Neural progenitor cell (in vitro differentiated cells): Measurements from ENCODE around the gene TSPYL1.

Experiments used
- EZH2 ChIP-seq: fragments of 200-600 bp; sonication (generic); IDR thresholded peaks from 2 replicates; pipeline ENCODE4 v1.6.1; 2017; ENCODE audit warnings: antibody characterized with exemption, mild to moderate bottlenecking, moderate library complexity
- EZH2phosphoT487 ChIP-seq: fragments of 200-600 bp; sonication (generic); IDR thresholded peaks from 2 replicates; pipeline ENCODE4 v1.6.1; 2017; ENCODE audit warnings: antibody characterized with exemption
- TF ChIP-seq, protein P1 (sequence below): fragments of 200-600 bp; sonication (generic); IDR thresholded peaks from 2 replicates; pipeline ENCODE4 v1.5.1; 2017; ENCODE audit warnings: antibody characterized with exemption, mild to moderate bottlenecking

DNA sequence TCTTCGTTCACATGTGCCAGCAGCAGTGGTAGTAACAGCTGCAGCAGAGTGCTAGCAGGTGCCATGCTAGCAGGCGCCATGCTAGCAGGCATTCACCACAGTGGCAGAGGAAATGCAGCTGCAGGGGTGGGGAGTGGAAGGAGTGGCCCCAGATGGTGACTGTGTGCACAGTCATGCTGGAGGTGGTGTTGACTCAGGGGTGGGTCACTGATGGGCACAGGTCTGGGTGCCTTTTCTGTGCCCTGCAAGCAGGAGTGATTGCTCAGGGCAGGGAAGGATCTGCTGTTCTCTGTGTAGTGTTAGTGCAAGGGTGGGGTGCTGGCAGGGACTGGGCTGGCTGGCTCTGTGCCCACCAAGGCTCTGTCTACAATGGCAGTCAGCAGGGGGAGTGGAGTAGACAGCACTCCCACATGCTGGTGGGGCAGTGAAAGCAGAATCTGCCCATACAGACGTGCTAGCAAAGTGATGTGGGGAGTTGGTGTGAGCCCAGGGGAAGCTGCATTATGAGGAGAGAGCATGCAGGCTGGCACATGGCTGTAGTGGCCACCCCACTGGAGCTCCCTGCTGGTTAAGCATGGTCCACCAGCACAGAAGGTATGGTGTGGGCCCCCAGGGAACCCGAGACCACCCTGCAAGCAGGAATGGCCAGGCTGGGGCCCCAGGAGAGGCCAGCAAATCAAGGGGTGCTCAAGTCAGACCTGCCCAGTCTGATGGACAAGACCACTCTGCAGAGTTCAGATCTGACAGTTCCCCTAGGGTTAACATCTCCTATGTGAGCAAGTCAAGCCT lies 14.5 kb downstream of the TSPYL1 start:
- TF ChIP-seq, protein P1, sequence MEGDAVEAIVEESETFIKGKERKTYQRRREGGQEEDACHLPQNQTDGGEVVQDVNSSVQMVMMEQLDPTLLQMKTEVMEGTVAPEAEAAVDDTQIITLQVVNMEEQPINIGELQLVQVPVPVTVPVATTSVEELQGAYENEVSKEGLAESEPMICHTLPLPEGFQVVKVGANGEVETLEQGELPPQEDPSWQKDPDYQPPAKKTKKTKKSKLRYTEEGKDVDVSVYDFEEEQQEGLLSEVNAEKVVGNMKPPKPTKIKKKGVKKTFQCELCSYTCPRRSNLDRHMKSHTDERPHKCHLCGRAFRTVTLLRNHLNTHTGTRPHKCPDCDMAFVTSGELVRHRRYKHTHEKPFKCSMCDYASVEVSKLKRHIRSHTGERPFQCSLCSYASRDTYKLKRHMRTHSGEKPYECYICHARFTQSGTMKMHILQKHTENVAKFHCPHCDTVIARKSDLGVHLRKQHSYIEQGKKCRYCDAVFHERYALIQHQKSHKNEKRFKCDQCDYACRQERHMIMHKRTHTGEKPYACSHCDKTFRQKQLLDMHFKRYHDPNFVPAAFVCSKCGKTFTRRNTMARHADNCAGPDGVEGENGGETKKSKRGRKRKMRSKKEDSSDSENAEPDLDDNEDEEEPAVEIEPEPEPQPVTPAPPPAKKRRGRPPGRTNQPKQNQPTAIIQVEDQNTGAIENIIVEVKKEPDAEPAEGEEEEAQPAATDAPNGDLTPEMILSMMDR, result no peak
- TF ChIP-seq EZH2 (no peak), EZH2phosphoT487 (no peak)
